Transverse colon (tissue), 3 donors: ENCODE measurements around the gene SGPP2.

ENCODE experiments used
- CTCF ChIP-seq, 5 experiments: fragments of 200-600 bp in 3 of 5; fragments of 450-650 bp in 2 of 5; sonication (generic) in 3 of 5; IDR thresholded peaks; 1 replicate in 2 of 5; 2 replicates in 3 of 5; pipeline ENCODE4 v1.5.1; 2016 to 2017; ENCODE audit warnings: antibody characterized with exemption in 5 of 5, inconsistent platforms in 3 of 5, mild to moderate bottlenecking in 2 of 5, moderate library complexity in 1 of 5
- POLR2A ChIP-seq: fragments of 450-650 bp; IDR thresholded peaks from one replicate; pipeline ENCODE4 v1.6.1; 2016; ENCODE audit warnings: antibody characterized with exemption, mild to moderate bottlenecking, moderate library complexity

GRCh38 chr2:222420508-222420907 lies 3.8 kb upstream of the SGPP2 start:
- TF ChIP-seq CTCF (IDR thresholded peaks at IDR 0.05) (no peak), POLR2A (no peak)
